Mesothelial cell of epicardium (in vitro differentiated cells): Measurements from ENCODE around the gene DOLPP1. TPM values are rescaled to one million over a fixed set of nuclear protein-coding genes. Genes with fewer than 3 reads are reported as not detected.

ENCODE experiments used
- DNase-seq, 2 experiments: peaks; one replicate each; pipeline ENCODE4 v3.0.0; 2021; ENCODE audit warnings: low spot score in 2 of 2; ENCODE audit not compliant: unreplicated experiment in 2 of 2
- H3K27ac Mint-ChIP-seq: 2 replicates; pipeline ENCODE4 v1.8.0; 2021; ENCODE audit warnings: mixed read lengths
- H3K27me3 Mint-ChIP-seq: 2 replicates; pipeline ENCODE4 v1.8.0; 2021; ENCODE audit warnings: low read depth, mixed read lengths
- H3K36me3 Mint-ChIP-seq: 2 replicates; pipeline ENCODE4 v1.8.0; 2021; ENCODE audit warnings: mixed read lengths
- H3K4me1 Mint-ChIP-seq: 2 replicates; pipeline ENCODE4 v1.8.0; 2021; ENCODE audit warnings: mixed read lengths
- H3K4me3 Mint-ChIP-seq: 2 replicates; pipeline ENCODE4 v1.8.0; 2021; ENCODE audit warnings: mild to moderate bottlenecking, moderate library complexity, mixed read lengths
- H3K9me3 Mint-ChIP-seq: 2 replicates; pipeline ENCODE4 v1.8.0; 2021; ENCODE audit warnings: mixed read lengths
- CTCF ChIP-seq: fragments of 200-600 bp; sonication (generic); IDR thresholded peaks from one replicate; pipeline ENCODE4 v1.5.0; 2021; ENCODE audit warnings: antibody characterized with exemption; ENCODE audit not compliant: unreplicated experiment
- total RNA-seq: library from RNA; stranded (reverse); gene quantifications from 3 replicates; pipeline ENCODE4 v1.2.1, GENCODE V29; 2021

The DOLPP1 gene
- total RNA-seq, 1 donor from 2014 or later: 21.5 TPM

- DNase-seq: no peak
- no peaks in the 10 kb centered on the region for H3K27me3 Mint-ChIP-seq
- H3K4me1 Mint-ChIP-seq: peaks cover 24% of the 10 kb centered on the region
- H3K27ac Mint-ChIP-seq: no peak overlapping the region
- H3K36me3 Mint-ChIP-seq: peaks cover 8% of the 10 kb centered on the region
- H3K9me3 Mint-ChIP-seq: no peaks in the 10 kb centered on the region
- H3K4me3 Mint-ChIP-seq: no peak overlapping the region
- no peak for TF ChIP-seq CTCF
These were observed 40.7 kb upstream of the DOLPP1 start for GRCh38 chr9:129040113-129040643.

GRCh38 chr9:129042016-129042415 is 38.9 kb upstream of the DOLPP1 start:
- Mint-ChIP-seq H3K4me1 (peaks cover 13% of the 10 kb centered on the region), H3K27me3 (no peaks in the 10 kb centered on the region), H3K4me3 (no peak overlapping the region), H3K36me3 (peaks cover 8% of the 10 kb centered on the region), H3K9me3 (no peaks in the 10 kb centered on the region), H3K27ac (no peak overlapping the region)
- no peak for DNase-seq
- TF ChIP-seq CTCF: no peak

- H3K4me1 Mint-ChIP-seq: no peaks in the 10 kb centered on the region
- no peaks in the 10 kb centered on the region for H3K27me3 Mint-ChIP-seq
- peaks cover 12% of the 10 kb centered on the region for H3K36me3 Mint-ChIP-seq
- no peak for DNase-seq
- H3K27ac Mint-ChIP-seq: peak overlapping the region; percentile 39
- no peak overlapping the region for H3K4me3 Mint-ChIP-seq
- no peaks in the 10 kb centered on the region for H3K9me3 Mint-ChIP-seq
- TF ChIP-seq CTCF: no peak
These were observed 28.3 kb upstream of the DOLPP1 start for GRCh38 chr9:129052592-129052991.

- Mint-ChIP-seq H3K27me3 (no peaks in the 10 kb centered on the region), H3K4me3 (no peak overlapping the region), H3K4me1 (no peaks in the 10 kb centered on the region), H3K27ac (no peak overlapping the region), H3K36me3 (peaks cover 12% of the 10 kb centered on the region), H3K9me3 (no peaks in the 10 kb centered on the region)
- TF ChIP-seq CTCF: no peak
- DNase-seq: no peak
These were observed 27.9 kb upstream of the DOLPP1 start for GRCh38 chr9:129053020-129053419.

- no peak overlapping the region for H3K4me3 Mint-ChIP-seq
- H3K36me3 Mint-ChIP-seq: peaks cover 7% of the 10 kb centered on the region
- H3K27me3 Mint-ChIP-seq: no peaks in the 10 kb centered on the region
- no peak for TF ChIP-seq CTCF
- no peaks in the 10 kb centered on the region for H3K4me1 Mint-ChIP-seq
- no peak overlapping the region for H3K27ac Mint-ChIP-seq
- no peak for DNase-seq
- no peaks in the 10 kb centered on the region for H3K9me3 Mint-ChIP-seq
These were observed 26.6 kb upstream of the DOLPP1 start for GRCh38 chr9:129054163-129054851.
